H4 (cell line): ENCODE measurements around the gene ZCCHC17. TPM values are rescaled to one million over a fixed set of nuclear protein-coding genes. Genes with fewer than 3 reads are reported as not detected.
"Not testable (repeated sequence)": the region's sequence is repeated elsewhere in the genome, so short reads cannot be mapped to it uniquely, and the experiment has no call there.

ENCODE experiments used
- DNase-seq: peaks from one replicate; pipeline ENCODE4 v3.0.0-alpha.2; 2015; ENCODE audit warnings: low spot score
- total RNA-seq: library from RNA; depleted of rRNA; stranded (reverse); fragments of >200 nt; shearing (Covaris generic); gene quantifications from 2 replicates; pipeline ENCODE4 v1.2.3, GENCODE V29; 2014; rRNA removed

Gene ZCCHC17, protein sequence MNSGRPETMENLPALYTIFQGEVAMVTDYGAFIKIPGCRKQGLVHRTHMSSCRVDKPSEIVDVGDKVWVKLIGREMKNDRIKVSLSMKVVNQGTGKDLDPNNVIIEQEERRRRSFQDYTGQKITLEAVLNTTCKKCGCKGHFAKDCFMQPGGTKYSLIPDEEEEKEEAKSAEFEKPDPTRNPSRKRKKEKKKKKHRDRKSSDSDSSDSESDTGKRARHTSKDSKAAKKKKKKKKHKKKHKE
- total RNA-seq, result 33.6 and 50.2 TPM in 2 replicates

DNA sequence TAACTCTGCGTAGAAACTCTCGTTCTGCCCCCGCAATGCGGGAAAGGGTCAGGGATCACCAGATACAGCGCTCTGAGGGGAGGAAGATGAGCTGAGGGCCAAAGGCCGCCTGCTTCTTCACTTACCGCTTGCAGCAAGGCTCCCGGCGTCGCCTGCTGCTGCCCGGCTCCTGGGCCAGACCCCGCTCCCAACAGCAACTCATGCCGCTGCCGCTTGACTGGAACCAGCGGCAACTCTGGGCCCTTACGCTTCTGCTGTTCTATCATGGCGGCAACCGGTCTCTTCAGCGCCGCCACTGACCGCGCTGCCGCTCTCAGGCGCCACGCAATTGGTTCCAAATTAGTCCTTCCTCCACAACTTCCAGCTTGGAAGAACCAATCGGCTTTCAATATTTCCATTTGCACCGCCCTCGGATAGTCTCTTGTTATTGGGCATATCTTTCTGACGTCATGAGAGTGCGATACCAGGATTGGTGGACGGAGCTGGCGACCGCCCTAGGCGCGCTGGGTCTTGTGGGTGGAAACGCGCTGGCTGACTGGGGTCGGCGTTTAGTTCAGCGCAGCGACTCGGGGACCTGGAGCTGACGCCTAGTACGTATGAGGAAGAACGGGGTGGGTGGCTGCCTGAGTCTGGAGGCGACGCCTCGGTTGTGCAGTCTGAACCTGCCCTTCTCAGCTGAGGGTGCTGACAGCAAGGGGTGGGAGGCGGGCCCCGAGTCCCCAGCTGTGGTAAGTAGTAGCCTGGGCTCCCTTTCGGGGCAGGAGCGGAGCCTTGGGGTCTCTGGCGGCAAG is at the start of gene ZCCHC17, which contains the start of gene SNRNP40:
Gene ZCCHC17, plus strand, starts transcription at position 547 of the 791 bp plus-strand sequence. CDS start 13,067 bp downstream, outside the sequence.
Gene SNRNP40, minus strand, starts transcription at position 303 of the 791 bp plus-strand sequence. Its CDS starts 37 bp downstream, at position 266.
- DNase-seq, result peak; percentile 99

DNA sequence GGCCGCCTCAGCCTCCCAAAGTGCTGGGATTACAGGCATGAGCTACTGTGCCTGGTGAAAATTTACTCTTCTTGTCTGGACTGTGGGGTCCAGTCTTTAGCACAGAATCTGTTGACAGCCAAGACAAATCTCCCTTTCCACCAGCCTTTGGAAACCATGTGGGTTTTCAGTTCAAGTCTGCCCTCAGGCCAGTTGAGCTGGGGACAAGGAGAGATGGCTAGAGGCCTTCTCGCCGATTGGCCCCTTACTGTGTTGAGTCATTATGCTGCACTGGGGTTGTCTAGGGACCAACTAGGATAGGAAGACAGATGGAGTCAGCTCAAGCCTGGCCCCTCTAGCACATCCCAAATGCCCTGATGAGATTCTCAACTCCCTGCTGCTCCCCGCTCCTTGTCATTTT is 48.6 kb upstream of the ZCCHC17 start:
- DNase-seq, result no peak

DNA sequence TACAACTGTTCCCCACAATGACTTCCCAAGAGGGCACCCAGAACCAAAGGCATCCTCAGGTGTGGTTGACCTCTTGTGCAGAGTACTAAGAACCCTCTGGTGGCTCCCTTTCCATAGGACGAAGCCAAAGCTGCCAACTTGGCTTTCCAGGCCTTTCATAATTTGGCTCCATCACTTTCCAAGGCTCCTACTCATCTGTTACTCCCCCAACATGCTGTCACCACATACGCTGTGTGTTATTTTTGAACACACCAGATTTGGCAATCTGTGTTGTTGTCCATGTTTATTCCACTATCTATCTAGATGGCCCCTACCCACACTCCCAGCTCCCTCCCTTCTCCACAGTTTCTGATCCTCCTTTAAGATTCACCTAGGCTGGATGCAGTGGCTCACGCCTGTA is 47.0 kb upstream of the ZCCHC17 start:
- no peak for DNase-seq

DNA sequence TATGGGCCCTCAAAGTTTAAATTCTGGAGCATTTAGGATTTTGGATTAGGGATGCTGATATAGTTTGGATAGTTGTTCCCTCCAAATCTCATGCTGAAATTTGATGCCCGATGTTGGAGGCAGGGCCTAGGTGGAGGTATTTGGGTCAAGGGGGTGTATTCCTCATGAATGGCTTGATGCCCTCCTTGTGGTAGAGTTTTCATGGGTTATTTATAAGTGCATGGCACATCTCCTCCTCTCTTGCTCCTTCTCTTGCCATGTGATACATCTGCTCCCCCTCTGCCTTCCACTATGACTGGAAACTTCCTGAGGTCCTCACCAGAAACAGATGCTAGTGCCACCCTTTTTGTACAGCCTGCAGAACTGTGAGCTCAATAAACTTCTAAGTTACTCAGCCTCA is 39.6 kb upstream of the ZCCHC17 start:
- no peak for DNase-seq

DNA sequence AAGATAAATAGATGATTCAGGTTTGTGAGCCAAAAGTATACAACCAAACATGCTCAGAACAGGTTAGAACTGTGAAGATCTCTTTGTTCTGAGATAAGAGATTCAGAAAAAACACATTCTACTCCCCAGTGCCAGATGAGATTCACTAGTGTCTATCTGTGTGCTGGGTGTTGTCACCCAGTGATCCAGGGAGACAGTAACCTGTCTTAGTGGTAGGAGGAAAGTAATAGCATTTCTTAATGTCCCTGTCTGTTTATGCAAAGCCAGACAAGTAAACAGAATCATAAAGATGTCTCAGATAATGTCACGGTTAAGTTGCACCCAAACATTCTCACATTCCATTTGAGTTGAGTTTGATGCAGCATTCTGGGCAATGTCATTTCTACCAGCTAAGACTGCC is 38.3 kb upstream of the ZCCHC17 start:
- DNase-seq, result no peak

DNA sequence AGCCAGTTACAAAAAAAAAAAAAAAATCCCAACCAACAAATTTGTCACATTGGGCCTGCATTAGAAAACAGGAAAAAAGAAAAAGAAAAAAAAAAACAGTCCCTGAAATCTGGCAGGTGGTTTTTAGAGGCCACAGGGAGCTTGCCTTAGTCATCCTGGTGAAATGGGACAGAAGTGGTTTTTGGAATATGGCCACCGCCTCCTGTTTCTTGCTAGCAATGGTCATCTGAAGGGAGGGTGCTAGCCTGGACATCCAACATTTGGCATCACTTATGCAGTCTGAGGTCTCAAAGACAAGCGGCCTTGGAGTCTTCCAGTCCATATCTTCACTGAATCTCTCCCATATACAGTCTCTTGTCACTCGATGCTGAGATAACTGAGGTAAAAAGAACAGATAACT is 37.1 kb upstream of the ZCCHC17 start:
- no peak for DNase-seq

DNA sequence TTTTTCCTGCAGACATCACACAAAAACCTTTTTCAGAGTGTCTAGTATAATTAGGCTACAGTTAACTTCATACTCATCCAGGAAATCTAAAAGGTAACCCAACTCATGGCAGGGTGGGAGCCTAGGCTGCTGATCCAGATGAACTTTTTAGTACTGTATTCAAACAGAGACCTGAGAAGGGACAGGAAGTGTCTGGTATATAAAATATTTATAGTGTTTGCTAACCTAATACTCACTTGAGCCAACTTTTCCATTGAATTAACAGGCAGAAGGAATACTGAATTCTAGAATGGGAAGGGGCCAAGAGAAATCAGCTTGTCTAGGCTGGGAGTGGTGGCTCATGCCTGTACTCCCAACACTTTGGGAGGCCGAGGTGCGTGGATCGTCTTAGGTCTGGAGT is 34.9 kb upstream of the ZCCHC17 start:
- no peak for DNase-seq

DNA sequence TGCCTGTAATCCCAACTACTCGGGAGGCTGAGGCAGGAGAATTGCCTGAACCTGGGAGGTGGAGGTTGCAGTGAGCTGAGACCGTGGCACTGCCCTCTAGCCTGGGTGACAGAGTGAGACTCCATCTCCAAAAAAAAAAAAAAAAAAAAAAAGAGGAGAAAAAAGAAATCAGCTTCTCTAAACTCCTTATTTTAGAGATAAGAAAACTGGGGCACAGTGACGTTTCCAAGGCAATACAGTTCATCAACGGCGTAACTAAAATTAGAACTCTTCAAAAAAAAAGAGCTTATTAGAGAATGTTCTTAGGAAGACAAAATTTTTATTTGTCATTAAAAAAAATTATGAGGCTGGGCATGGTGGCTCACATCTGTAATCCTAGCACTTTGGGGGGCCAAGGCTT is 34.4 kb upstream of the ZCCHC17 start:
- DNase-seq, result not testable (repeated sequence)

DNA sequence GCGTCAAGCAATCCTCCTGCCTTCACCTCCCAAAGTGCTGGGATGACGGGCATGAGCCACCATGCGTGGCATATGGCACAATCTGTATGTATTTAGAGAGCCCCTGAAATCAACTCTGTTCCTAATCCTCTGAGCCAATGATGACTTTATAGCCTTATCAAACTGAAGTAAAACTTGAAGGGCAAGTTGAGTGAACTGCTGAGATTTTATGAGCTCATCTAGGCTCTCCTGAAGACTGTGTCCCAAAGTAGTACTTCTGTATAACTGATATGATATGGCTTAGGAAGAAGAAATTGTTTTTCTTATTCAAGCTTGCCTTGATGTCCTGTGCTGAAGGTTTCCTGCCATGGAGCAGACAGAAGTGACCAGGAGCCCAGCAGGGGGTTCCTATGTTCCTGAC is 33.4 kb upstream of the ZCCHC17 start:
- DNase-seq, result no peak

DNA sequence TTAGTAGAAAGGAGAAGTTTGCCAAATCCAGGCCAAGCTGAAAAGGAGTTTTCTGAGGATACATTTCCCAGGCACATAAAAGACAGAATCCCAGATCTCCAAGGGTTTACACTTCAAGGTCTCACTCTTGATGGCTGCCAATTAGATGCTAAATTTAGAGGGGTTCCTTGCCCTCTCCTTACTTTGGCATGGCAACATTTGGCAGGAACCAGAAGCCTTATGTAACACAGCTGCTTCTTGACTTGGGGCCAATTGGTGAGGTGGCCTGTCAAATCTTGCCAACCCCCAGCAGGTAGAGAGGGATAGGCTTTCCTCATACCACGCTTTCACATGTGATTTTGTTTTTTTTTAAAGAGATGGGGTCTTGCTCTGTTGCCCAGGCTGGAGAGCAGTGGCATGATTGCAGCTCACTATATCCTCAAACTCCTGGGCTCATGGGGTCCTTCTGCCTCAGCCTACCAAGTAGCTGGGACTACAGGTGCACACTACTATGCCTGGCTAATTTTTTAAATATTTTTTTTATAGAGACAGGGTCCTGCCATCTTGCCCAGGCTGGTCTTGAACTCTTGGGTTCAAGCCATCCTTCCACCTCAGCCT is 31.9 kb upstream of the ZCCHC17 start:
- DNase-seq, result no peak

DNA sequence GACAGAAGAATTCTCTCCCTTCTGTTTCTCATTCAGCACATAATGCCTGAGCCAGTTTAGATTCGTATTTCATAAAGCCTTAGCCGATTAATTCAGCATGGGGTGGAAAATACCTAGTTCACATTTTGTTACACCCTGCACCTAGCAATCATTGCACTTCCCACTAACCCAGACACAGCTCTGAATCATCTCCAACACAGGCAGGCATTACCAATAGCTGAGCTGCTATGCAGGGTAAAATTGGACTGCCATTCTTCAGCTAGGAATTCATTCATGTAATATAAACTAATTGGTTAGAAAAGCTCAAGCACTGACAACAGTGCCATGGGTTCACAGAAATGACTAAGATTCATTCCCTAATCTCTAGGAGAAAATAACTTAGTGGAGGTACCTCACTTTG is 30.3 kb upstream of the ZCCHC17 start:
- DNase-seq, result no peak

DNA sequence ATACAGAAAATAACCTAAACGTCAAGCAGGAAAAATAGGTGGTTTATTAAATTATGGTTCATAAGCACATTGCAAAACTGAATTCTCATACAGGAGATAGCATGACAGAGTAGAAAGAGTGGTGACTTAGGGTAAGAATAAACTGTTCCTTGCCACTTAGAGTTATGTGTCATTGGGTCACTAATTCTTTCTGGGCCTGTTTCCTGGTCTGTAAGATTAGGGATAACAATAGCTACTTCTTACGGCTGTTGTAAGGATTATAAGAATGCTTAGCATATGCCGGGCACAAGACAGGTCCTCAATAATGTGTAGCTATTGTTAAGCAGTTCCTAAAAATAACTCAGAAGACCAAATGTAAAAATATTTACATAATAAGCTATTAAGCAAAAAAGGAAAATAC is 24.5 kb upstream of the ZCCHC17 start:
- no peak for DNase-seq

DNA sequence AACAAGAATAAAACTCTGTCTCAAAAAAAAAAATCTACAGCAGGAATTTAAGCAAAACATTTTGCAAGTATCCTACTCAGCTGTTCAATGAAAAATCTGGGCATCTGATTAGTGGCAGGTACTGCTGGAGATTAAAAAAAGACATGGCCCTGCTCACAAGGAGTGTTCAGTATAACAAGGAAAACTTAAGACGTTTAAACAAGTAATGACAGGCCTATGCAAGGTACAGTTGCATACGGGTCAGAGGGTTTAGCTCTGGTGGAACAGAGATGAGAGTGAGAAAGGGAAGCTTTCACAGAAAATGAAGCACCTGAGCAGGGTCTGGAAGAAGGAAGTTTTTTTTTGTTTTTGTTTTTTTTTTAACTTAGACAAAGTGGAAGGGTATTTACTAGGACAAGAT is 23.2 kb upstream of the ZCCHC17 start:
- DNase-seq, result no peak

DNA sequence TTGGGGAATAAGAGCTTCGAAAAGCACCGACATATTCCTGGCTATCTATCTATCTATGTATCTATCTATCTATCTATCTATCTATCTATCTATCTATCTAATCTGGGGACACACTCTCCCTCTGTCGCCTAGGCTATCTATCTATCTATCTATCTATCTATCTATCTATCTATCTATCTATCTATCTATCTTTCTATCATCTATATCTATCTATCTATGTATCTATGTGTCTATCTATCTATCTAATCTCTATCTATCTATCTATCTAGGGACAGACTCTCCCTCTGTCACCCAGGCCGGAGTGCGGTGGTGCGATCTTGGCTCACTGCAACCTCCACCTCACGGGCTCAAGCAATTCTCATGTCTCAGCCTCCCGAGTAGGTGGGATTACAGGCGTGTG is 14.4 kb upstream of the ZCCHC17 start:
- not testable (repeated sequence) for DNase-seq

DNA sequence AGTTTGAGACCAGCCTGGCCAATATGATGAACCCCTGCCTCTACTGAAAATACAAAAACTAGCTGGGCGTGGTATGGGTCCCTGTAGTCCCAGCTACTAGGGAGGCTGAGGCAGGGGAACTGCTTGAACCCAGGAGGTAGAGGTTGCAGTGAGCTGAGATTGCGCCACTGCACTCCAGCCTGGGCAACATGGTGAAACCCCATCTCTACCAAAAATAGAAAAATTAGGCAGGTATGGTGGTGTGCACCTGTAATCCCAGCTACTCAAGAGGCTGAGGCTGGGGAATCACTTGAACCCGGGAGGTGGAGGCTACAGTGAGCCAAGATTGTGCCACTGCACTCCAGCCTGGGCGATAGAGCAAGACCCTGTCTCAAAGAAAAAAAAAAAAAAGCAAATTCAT is 9.0 kb upstream of the ZCCHC17 start:
- not testable (repeated sequence) for DNase-seq

DNA sequence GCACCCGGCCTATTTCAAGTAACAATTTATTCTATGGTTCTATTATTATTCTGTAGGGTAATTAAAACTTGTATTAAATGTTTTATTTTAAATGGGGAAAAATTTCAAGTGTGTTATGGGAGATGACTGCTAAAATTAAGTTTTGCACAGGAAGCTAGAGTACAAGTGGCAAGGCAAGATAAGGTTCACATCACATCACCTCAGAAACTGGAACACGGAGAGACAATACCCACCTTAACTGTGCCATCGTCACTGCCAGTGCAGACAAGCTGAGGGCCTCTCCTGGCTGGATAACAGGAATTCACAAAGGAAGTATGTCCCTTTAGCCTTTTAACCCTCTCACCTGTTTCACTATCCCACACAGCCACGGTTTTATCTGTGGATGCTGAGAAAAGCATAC is 7.8 kb upstream of the ZCCHC17 start:
- no peak for DNase-seq

DNA sequence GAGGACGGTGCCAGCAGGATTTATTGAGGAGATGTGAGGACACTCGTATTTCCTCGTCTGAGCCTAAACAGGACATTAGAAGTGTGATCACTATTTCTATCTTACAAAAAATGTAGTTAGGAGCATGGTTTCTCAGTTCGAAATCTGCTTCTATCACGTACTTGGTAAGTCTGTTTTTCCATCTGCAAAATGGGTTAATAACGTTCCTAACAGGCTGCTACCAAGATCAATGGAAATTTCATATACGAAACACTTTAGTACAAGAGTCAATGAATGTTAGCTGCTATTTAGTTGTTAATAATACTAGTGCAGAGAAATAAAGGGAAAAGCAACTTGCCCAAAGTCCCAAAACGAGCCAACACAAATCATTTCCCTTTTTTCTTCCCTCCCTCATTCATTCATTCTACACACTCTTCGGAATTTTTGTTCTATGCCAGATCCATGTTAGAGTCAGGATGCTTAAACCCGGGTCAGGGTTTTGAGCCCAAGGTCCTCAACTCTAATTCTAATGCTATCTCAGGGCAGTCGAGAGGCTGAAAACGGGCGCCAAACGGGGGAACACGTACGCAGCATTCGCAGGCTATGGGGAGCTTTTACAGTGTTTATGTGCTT is 852 bp upstream of the ZCCHC17 start:
- no peak for DNase-seq

DNA sequence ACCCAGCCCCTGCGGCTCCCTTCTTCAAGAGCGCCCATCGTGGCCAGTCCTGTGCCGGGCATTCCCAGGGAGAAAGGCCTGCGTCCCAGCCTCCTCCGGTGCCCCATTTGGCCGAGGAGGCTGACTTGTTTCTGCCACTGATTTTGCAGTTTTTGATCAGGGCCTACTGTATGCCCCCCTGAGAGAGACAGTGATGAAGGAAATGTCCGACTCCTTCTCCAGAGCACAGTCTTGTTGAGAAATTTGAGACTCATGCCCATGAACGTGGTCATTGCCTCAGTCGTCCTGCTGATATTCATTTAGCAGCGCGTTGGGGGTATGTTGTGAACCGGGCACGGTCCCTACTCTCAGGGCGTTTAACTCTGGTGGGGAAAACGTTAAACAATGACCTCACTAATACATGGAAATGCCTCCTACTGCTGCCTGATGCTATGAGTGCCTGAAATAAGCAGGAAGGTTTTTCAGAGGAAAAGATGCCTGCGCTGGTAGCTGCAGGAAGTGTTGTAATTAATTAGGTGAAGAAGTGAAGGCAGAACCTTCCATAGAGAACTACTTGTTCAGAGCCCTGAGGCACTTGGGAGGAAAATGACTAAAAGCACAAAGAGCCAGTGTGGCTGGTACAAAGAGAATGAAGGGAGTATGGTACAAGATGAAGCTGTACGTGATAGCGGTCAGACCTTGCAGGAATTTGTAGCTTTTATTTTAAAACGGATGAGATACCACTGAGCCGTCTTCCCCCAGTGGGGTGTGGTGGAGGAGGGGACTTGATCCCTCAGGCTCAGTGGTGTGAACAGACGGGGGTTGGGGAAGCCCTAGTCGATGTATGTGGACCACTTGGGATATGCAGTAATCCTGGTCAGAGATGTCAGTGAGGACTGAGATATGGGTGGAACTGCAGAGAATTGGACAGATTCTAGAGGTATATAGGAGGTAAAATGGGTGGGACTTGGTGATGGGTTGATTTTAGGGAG is 730 bp downstream of the ZCCHC17 start:
- no peak for DNase-seq

DNA sequence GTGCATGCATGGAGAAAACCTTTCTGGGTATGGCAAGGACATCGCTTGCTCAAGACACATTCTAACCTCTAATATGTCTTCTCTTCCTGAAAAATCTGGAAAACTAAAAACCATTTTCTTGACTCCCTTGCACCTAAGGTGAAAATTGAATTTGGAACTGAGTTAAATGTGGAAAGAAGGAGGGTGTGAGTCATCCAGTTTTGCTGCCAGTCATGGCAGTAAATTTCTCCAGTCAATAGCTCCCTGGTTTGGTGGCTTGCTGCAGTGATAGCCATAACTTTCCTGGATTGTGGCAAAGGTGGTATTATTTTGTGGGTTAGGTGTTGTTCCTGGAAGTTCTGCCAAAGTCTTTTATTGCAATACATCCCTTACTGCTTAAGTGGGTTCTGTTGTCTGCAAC is 2.5 kb downstream of the ZCCHC17 start:
- DNase-seq, result no peak

DNA sequence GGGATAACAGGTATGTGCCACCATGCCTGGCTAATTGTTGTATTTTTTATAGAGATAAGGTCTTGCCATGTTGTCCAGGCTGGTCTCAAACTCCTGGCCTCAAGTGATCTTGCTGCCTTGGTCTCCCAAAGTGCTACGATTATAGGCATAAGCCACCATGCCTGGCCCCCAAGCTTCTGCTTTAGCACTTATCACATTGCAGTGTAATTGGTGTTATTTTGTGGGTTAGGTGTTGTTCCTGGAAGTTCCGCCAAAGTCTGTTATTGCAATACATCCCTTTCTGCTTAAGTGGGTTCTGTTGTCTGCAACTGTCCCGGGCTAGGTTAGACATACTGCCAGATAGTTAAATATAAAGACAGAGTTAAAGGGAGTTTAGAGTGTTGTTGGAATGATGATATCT is 3.4 kb downstream of the ZCCHC17 start:
- no peak for DNase-seq
